Fibroblast of the conjunctiva (primary cell): Measurements from ENCODE around the gene FHIT.

Experiments
- DNase-seq: peaks from one replicate; pipeline ENCODE4 v3.0.0-alpha.2; 2010; ENCODE audit warnings: low read depth

Gene FHIT

GRCh38 chr3:60835796-60836195 lies 415.5 kb downstream of the FHIT start:
- DNase-seq, result no peak

GRCh38 chr3:60829058-60829457 lies 422.2 kb downstream of the FHIT start:
- no peak for DNase-seq

GRCh38 chr3:60827666-60828065 lies 423.6 kb downstream of the FHIT start:
- no peak for DNase-seq

- DNase-seq, result no peak
These were observed 424.7 kb downstream of the FHIT start for GRCh38 chr3:60826511-60826910.

- DNase-seq, result no peak
These were observed 438.8 kb downstream of the FHIT start for GRCh38 chr3:60812502-60812901.

GRCh38 chr3:60810881-60811280 lies 440.4 kb downstream of the FHIT start:
- no peak for DNase-seq

- peak; percentile 63 for DNase-seq
These were observed 441.2 kb downstream of the FHIT start for GRCh38 chr3:60809857-60810610.

GRCh38 chr3:60803216-60804173 lies 447.8 kb downstream of the FHIT start:
- DNase-seq, result peak; percentile 10

- no peak for DNase-seq
These were observed 449.9 kb downstream of the FHIT start for GRCh38 chr3:60801307-60801706.

- DNase-seq, result no peak
These were observed 452.8 kb downstream of the FHIT start for GRCh38 chr3:60798456-60798855.

GRCh38 chr3:60792249-60792852 lies 458.9 kb downstream of the FHIT start:
- no peak for DNase-seq

- DNase-seq, result no peak
These were observed 463.1 kb downstream of the FHIT start for GRCh38 chr3:60788185-60788584.

GRCh38 chr3:60781935-60782334 lies 469.3 kb downstream of the FHIT start:
- DNase-seq, result peak; percentile 41

- no peak for DNase-seq
These were observed 471.6 kb downstream of the FHIT start for GRCh38 chr3:60779637-60780036.

- no peak for DNase-seq
These were observed 475.3 kb downstream of the FHIT start for GRCh38 chr3:60775985-60776384.

GRCh38 chr3:60774617-60775016 lies 476.6 kb downstream of the FHIT start:
- no peak for DNase-seq

- no peak for DNase-seq
These were observed 478.7 kb downstream of the FHIT start for GRCh38 chr3:60772584-60772983.

GRCh38 chr3:60771766-60772165 lies 479.5 kb downstream of the FHIT start:
- no peak for DNase-seq

- no peak for DNase-seq
These were observed 480.7 kb downstream of the FHIT start for GRCh38 chr3:60770532-60770931.

- no peak for DNase-seq
These were observed 483.7 kb downstream of the FHIT start for GRCh38 chr3:60767536-60767935.

GRCh38 chr3:60765776-60766175 lies 485.5 kb downstream of the FHIT start:
- DNase-seq, result no peak

- no peak for DNase-seq
These were observed 486.4 kb downstream of the FHIT start for GRCh38 chr3:60764870-60765269.

- no peak for DNase-seq
These were observed 491.1 kb downstream of the FHIT start for GRCh38 chr3:60760145-60760544.
